ENCODE results near the gene CENPQ.

CENPQ gene

DNA sequence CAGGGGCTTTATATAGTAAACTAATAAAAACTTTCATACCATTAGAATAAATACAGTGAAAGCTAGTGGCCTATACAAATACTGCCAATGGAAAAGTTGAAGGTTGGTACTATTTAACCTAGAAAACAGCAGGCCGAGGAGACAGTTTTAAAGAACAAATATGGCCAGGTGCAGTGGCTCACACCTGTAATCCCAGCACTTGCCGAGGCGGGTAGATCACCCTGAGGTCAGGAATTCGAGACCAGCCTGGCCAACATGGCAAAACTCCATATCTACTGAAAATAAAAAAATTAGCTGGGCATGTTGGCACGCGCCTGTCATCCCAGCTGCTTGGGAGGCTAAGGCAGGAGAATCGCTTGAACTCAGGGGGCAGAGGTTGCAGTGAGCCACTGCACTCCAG is 61.4 kb downstream of the CENPQ start:
- no peak for DNase-seq (ENCODE audit: low read depth)
- H3K4me3 ChIP-seq (ENCODE audit: low read depth, low read length), result no peak overlapping the region
- TF ChIP-seq, protein P1, sequence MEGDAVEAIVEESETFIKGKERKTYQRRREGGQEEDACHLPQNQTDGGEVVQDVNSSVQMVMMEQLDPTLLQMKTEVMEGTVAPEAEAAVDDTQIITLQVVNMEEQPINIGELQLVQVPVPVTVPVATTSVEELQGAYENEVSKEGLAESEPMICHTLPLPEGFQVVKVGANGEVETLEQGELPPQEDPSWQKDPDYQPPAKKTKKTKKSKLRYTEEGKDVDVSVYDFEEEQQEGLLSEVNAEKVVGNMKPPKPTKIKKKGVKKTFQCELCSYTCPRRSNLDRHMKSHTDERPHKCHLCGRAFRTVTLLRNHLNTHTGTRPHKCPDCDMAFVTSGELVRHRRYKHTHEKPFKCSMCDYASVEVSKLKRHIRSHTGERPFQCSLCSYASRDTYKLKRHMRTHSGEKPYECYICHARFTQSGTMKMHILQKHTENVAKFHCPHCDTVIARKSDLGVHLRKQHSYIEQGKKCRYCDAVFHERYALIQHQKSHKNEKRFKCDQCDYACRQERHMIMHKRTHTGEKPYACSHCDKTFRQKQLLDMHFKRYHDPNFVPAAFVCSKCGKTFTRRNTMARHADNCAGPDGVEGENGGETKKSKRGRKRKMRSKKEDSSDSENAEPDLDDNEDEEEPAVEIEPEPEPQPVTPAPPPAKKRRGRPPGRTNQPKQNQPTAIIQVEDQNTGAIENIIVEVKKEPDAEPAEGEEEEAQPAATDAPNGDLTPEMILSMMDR (IDR thresholded peaks at IDR 0.05; ENCODE audit: low read depth, low read length, missing control alignments), result no peak

DNA sequence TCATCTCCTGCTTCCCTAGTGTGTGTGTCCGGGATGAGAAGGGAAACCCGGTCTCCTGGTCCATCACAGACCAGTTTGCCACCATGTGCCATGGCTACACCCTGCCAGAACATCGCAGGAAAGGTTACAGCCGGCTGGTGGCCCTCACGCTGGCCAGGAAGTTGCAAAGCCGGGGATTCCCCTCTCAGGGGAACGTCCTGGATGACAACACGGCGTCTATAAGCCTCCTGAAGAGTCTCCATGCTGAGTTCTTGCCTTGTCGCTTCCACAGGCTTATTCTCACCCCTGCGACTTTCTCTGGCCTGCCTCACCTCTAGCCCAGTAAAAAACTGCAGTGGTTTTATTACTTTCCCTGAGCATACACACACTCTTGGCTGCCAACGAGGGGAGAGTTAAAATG is 63.4 kb downstream of the CENPQ start:
- no peak overlapping the region for H3K4me3 ChIP-seq (ENCODE audit: low read depth, low read length)
- TF ChIP-seq, protein P1 (IDR thresholded peaks at IDR 0.05; ENCODE audit: low read depth, low read length, missing control alignments), result no peak
- no peak for DNase-seq (ENCODE audit: low read depth)

DNA sequence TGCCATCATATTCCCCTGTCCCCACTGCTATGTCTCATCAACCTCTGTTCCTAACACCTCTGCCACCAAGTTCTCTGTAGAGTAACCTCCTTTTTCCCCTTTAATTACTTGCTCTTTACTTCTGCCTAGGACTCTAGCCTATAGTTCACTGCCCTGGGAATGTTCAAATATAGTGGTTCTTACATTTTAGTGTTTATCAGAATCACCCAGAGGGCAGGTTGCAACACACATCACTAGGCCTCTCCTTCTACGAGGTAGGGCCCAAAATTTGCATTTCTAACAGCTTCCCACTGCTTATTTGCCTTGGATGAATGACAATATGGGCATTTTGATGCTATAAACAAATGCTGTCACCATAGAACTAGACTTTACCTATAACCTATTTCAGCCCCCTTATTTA is 64.2 kb downstream of the CENPQ start:
- TF ChIP-seq, protein P1 (IDR thresholded peaks at IDR 0.05; ENCODE audit: low read depth, low read length, missing control alignments), result no peak
- H3K4me3 ChIP-seq (ENCODE audit: low read depth, low read length), result no peak overlapping the region
- no peak for DNase-seq (ENCODE audit: low read depth)

DNA sequence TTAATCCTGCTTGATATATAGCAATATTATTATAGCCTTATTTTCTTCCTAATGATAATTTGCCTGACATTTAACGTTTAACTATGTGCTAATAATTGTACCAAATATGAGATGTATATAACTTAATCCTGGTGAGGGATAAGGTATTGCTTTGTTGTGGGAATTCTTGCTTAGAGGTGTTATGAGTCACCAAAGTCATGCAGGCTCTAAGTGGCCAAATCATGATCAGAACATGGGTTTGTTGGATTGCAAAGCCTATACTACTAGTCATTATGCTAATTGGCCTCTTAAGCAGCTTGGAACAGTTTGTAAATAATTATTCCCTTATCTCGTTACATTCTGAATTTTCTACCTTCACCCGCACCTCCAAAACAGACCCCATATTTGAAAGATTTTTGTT is 65.4 kb downstream of the CENPQ start:
- no peak overlapping the region for H3K4me3 ChIP-seq (ENCODE audit: low read depth, low read length)
- DNase-seq (ENCODE audit: low read depth), result no peak
- TF ChIP-seq, protein P1 (IDR thresholded peaks at IDR 0.05; ENCODE audit: low read depth, low read length, missing control alignments), result no peak

DNA sequence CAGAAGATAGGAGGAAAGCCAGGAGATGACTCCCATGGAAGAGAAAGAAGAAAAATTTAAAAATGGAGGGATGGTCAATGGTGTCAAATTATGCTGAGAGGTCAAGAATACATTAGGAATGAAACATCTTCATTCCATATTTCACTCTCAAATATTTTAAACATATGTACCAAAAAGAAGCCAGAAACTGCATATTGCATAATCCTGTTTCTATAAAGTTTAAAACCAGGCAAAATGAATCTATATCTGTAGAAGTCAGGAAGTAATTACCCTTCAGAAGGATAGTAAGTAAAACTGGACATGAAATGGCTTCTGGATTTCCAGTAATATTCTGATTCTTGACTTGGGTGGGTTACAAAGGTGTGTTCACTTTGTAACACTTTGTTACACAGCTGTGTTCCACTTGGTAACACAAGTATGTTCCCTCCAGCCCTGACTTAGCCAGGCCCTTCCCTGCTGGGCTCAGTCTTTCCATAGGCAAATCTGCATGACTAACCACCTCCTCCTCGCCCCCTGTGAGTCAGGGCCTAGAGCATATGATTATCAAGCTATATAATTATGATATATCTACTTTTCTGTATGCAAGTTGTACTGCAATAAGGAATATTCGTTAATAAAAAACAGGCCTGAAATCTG is 67.1 kb downstream of the CENPQ start:
- H3K4me3 ChIP-seq (ENCODE audit: low read depth, low read length), result no peak overlapping the region
- TF ChIP-seq, protein P1 (IDR thresholded peaks at IDR 0.05; ENCODE audit: low read depth, low read length, missing control alignments), result no peak
- no peak for DNase-seq (ENCODE audit: low read depth)

DNA sequence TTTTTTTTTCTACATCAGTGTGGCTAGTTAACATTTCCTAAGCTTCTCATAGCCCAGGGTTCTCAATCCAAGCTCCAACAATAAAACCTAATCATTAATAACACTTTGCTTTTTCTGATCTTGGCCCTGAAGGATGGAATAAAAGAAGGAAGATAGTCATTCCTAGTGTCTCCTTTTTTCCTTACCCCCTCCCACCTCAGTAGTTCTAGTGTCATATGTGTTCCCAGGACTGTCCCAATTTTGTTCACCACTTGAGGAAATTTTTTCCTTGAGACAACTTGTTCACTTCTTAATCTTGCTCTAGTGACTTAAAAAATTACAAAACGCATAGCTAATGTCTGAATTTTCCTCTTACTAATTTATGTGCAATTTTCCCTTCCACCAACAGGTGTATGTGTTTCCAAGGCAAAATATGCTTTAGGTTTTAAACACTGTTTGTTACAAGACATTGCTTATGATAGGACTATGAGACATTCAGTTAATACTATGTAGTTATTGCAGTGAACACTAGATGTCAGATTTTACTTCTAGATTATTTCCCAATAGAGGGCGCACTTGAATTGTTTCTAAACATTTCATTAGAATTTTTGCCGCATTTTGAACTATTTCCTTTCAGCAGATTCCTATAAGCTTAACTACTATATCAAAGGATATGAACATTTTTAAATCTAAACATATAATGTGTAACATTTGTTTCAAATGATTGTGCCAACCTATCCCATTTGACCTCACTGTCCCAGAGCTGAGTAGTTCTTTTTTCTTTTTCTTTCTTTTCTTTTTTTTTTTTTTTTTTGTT is 68.8 kb downstream of the CENPQ start:
- TF ChIP-seq, protein P1 (IDR thresholded peaks at IDR 0.05; ENCODE audit: low read depth, low read length, missing control alignments), result peak; percentile 61
- no peak for DNase-seq (ENCODE audit: low read depth)

More for the DNA sequence above, 68.8 kb downstream of the CENPQ start:
- no peak overlapping the region for H3K4me3 ChIP-seq (ENCODE audit: low read depth, low read length)
